Uterus (tissue), 4 donors: Measurements from ENCODE around the gene TRIM38. TPM values are rescaled to one million over a fixed set of nuclear protein-coding genes. Genes with fewer than 3 reads are reported as not detected.
"Not testable (repeated sequence)": the region's sequence is repeated elsewhere in the genome, so short reads cannot be mapped to it uniquely, and the experiment has no call there.

Experiments used
- DNase-seq, 2 donors: peaks; one replicate each; pipeline ENCODE4 v3.0.0-alpha.2; 2019 to 2020
- H3K27ac ChIP-seq, 2 donors: fragments of 200-600 bp; sonication (generic); 1 replicate in 1 of 2; 2 replicates in 1 of 2; pipeline ENCODE4 v1.5.1; 2016 to 2018
- H3K27me3 ChIP-seq, 2 donors: fragments of 200-600 bp; sonication (generic); one replicate each; pipeline ENCODE4 v1.5.1; 2018 to 2019; ENCODE audit warnings: control low read depth in 1 of 2
- H3K36me3 ChIP-seq, 2 donors: fragments of 200-600 bp; sonication (generic); one replicate each; pipeline ENCODE4 v1.5.1; 2019; ENCODE audit warnings: control low read depth in 1 of 2
- H3K4me1 ChIP-seq, 2 donors: fragments of 200-600 bp; sonication (generic); one replicate each; pipeline ENCODE4 v1.5.1; 2018 to 2019; ENCODE audit warnings: control low read depth in 1 of 2
- H3K4me3 ChIP-seq, 2 donors: fragments of 200-600 bp; sonication (generic); 1 replicate in 1 of 2; 2 replicates in 1 of 2; pipeline ENCODE4 v1.5.1; 2018 to 2019; ENCODE audit warnings: mild to moderate bottlenecking in 1 of 2
- H3K9me3 ChIP-seq, 2 donors: fragments of 200-600 bp; sonication (generic); one replicate each; pipeline ENCODE4 v1.5.1; 2019; ENCODE audit warnings: control low read depth in 1 of 2
- POLR2A ChIP-seq, 2 donors: fragments of 450-650 bp; IDR thresholded peaks; one replicate each; pipeline ENCODE4 v1.6.1; 2016; ENCODE audit warnings: antibody characterized with exemption in 2 of 2, mild to moderate bottlenecking in 1 of 2, moderate library complexity in 1 of 2
- intact Hi-C: fragments of 100-400 bp; cut with DNase I; formaldehyde crosslinking; loops from one replicate; pipeline ENCODE4 v1.15.1; 2023; ENCODE audit warnings: low total_unique reads
- total RNA-seq, 4 donors: library from RNA; depleted of rRNA in 3 of 4; stranded (reverse); fragments of >200 nt in 3 of 4; gene quantifications; one replicate each; pipeline versions ENCODE4 v1.1.0 to v1.2.4, GENCODE V29; 2014 to 2023
- TF ChIP-seq, protein P1 (sequence below), 4 experiments: fragments of 200-600 bp in 2 of 4; fragments of 450-650 bp in 2 of 4; sonication (generic) in 2 of 4; IDR thresholded peaks; one replicate each; pipeline ENCODE4 v1.5.1; 2016 to 2019; ENCODE audit warnings: antibody characterized with exemption in 4 of 4, mild to moderate bottlenecking in 2 of 4, moderate library complexity in 1 of 4
- donor health status: DM: yes; HTN: yes; CAD: no.

Gene TRIM38
- total RNA-seq, 4 donors from 2014 or later = 9.1 to 18.5 (median 10.6) TPM

DNA sequence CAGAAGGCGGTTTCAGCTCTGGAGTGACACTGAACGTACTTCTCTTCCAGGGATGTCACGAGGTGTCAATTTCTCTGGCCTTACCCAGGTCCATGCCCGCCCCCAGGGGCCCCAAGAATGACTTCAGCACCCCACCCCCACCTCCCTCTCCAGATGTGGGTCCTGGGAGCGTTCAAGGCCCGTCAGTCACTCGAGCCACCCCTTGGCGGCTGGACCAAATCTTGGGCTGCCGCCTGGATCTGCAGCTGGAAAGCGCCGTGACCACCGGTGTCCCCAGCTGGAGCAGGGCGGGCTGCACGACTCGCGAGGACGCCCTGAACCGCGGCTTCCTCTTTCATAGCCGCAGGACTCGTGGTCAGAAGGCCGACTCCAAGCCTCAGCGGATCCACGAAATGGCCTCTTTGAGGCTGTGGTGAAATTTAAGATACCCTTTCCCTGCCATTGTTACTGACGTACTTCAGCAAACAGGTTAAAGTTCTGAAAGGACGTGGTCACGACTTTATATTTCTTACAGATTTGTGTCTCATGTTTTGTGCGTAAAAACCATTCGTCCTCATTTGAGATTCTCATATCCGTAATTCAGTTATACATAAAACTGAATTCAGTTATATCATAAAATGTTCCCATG lies 29.3 kb downstream of the TRIM38 start:
- H3K36me3 ChIP-seq = no peaks in the 10 kb centered on the region
- intact Hi-C loops = no loop called here
- H3K27me3 ChIP-seq = no peaks in the 10 kb centered on the region
- peak overlapping the region; percentile 82 for H3K4me3 ChIP-seq
- H3K27ac ChIP-seq = peak overlapping the region; percentile 98 to 99
- no peak for TF ChIP-seq POLR2A (IDR thresholded peaks at IDR 0.05)
- TF ChIP-seq, protein P1, sequence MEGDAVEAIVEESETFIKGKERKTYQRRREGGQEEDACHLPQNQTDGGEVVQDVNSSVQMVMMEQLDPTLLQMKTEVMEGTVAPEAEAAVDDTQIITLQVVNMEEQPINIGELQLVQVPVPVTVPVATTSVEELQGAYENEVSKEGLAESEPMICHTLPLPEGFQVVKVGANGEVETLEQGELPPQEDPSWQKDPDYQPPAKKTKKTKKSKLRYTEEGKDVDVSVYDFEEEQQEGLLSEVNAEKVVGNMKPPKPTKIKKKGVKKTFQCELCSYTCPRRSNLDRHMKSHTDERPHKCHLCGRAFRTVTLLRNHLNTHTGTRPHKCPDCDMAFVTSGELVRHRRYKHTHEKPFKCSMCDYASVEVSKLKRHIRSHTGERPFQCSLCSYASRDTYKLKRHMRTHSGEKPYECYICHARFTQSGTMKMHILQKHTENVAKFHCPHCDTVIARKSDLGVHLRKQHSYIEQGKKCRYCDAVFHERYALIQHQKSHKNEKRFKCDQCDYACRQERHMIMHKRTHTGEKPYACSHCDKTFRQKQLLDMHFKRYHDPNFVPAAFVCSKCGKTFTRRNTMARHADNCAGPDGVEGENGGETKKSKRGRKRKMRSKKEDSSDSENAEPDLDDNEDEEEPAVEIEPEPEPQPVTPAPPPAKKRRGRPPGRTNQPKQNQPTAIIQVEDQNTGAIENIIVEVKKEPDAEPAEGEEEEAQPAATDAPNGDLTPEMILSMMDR (IDR thresholded peaks at IDR 0.05) = no peak
- peak; percentile 65 to 66 for DNase-seq
- peaks cover 0 to 10% of the 10 kb centered on the region in 2 donors for H3K4me1 ChIP-seq
- H3K9me3 ChIP-seq = no peaks in the 10 kb centered on the region

DNA sequence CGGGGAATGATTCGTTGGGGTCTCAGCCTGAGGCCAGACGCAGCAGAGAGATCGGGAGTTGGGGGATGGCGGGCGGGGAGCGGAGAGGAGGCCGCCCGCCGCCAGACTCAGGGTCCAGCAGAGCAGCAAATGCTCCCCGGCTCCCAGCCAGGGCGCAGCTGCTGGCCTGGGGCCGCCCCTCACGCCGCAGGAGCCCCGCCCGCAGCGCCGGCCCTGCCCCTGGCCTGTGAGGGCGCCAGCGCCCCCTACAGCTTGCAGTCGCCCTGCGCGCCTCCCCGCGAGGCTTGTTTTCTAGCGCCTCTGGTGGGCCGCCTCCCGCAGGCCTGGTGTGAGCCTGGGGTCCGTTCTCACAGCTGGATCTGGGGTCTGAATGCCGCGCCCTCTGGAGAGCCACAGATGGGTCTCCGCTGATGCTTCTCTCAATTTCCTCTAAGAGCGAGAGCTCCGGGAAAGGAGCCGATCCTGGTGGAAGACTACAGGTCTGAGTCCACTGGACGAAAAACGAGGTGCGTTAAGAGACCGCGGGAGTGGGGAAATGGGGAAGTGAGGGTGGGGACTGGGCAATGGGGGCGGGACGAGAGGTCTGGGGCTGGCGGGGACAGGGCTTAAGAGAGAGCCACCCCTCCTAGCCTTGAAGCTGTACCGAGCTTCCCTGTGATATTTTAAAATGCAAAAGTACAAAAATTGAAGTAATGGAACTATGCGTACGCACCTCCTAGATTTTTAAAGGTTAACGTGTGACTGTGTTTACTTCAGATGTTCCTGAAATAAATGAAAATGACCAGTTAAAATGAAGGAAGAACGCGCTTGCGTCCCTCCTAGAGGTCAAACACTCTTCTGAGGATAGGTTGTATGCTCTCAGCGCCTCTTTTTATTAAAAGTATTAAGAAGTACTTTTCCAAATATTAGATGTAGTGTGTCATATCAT lies 30.1 kb downstream of the TRIM38 start:
- H3K4me1 ChIP-seq = peaks cover 0 to 10% of the 10 kb centered on the region in 2 donors
- no peaks in the 10 kb centered on the region for H3K9me3 ChIP-seq
- peak; percentile 80 to 94 for TF ChIP-seq POLR2A (IDR thresholded peaks at IDR 0.05)
- TF ChIP-seq, protein P1 (IDR thresholded peaks at IDR 0.05) = peak; percentile 85 to 100 (median 99)
- peak overlapping the region; percentile 82 for H3K4me3 ChIP-seq
- intact Hi-C loops = no loop called here
- peak; percentile 94 to 98 for DNase-seq
- H3K27me3 ChIP-seq = no peaks in the 10 kb centered on the region
- H3K36me3 ChIP-seq = no peaks in the 10 kb centered on the region
- peak overlapping the region; percentile 98 to 99 for H3K27ac ChIP-seq

DNA sequence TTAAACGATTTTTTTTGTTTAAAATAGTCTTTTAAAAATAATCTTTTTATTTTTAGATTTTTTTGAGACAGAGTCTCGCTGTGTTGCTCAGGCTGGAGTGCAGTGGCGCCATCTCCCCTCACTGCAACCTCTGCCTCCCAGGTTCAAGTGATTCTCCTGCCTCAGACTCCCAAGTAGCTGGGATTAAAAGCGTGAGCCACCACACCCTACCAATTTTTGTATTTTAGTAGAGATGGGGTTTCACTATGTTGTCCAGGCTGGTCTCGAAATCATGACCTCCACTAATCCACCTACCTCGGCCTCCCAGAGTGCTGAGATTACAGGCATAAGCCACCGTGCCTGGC lies 30.7 kb downstream of the TRIM38 start:
- DNase-seq, H3K27me3 ChIP-seq, H3K9me3 ChIP-seq, H3K4me1 ChIP-seq, H3K36me3 ChIP-seq, intact Hi-C loops: not testable (repeated sequence)
- Histone ChIP-seq H3K4me3 (peak overlapping the region; percentile 82), H3K27ac (peak overlapping the region; percentile 98 to 99)

DNA sequence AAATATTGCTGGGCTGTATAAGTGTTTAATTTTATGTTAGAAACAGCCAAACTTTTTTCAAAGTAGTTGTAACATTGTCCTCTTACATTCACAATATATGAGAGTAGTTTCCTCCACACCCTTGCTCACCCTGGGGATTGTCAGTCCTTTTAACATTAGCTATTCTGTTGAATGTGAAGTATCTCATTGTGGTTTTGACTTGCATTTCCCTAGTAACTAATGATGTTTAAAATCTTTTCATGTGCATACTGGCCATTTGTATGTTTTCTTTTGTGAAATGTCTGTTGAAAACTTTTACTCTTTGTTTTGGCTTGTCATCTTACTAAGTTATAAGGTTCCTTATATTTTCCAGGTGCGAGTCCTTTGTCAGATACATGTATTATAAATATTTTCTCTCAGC lies 32.9 kb downstream of the TRIM38 start:
- Histone ChIP-seq H3K36me3 (no peaks in the 10 kb centered on the region), H3K9me3 (no peaks in the 10 kb centered on the region), H3K4me1 (peaks cover 0 to 10% of the 10 kb centered on the region in 2 donors), H3K27ac (no peak overlapping the region), H3K27me3 (no peaks in the 10 kb centered on the region), H3K4me3 (no peak overlapping the region)
- intact Hi-C loops = no loop called here
- no peak for DNase-seq
- TF ChIP-seq, protein P1 (IDR thresholded peaks at IDR 0.05) = no peak
- no peak for TF ChIP-seq POLR2A (IDR thresholded peaks at IDR 0.05)

DNA sequence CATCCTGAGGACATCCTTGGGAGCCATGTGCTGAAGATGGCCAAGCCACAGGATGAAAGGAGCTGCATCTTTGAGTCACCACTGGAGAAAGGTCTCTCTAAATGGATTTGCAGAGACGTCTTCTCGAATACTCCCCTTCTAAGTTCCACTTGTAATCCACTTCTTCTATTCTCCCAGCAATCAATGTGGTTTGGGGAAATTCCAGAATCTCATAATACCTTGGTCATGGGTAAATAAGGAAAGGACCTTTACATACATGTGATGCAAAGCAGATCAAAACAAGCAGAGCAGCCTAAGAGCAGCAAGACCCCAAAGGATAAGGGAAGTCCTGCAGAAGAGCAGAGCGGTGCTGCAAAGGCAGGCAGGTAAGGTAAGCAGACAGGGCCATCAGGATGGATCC lies 35.3 kb downstream of the TRIM38 start:
- Histone ChIP-seq H3K9me3 (no peaks in the 10 kb centered on the region), H3K4me3 (no peak overlapping the region), H3K27ac (no peak overlapping the region), H3K27me3 (no peaks in the 10 kb centered on the region), H3K4me1 (peaks cover 0 to 10% of the 10 kb centered on the region in 2 donors), H3K36me3 (no peaks in the 10 kb centered on the region)
- no peak for DNase-seq
- intact Hi-C loops = no loop called here
- TF ChIP-seq POLR2A (IDR thresholded peaks at IDR 0.05) = no peak
- TF ChIP-seq, protein P1 (IDR thresholded peaks at IDR 0.05) = no peak
